Renal cortex interstitium (tissue), 11 donors: ENCODE results near the gene CLEC18C. TPM values are rescaled to one million over a fixed set of nuclear protein-coding genes. Genes with fewer than 3 reads are reported as not detected.
"Not testable (repeated sequence)": the region's sequence is repeated elsewhere in the genome, so short reads cannot be mapped to it uniquely, and the experiment has no call there.

Source experiments
- DNase-seq, 11 donors: peaks; one replicate each; pipeline ENCODE4 v3.0.0-alpha.2; 2013; ENCODE audit warnings: low read depth in 9 of 11, low spot score in 4 of 11; ENCODE audit errors: extremely low read depth in 1 of 11
- polyA plus RNA-seq, 3 donors: library from polyadenylated mRNA; unstranded; fragments of 120-200 nt; gene quantifications; one replicate each; pipeline ENCODE4 v1.2.1, GENCODE V29; 2013; ENCODE audit not compliant: insufficient read length in 3 of 3

The CLEC18C gene
- polyA plus RNA-seq, 3 donors, result 51.2 to 74.9 (median 67.8) TPM

GRCh38 chr16:70156207-70156978 is 17.2 kb upstream of the CLEC18C start:
- DNase-seq, result no peak

GRCh38 chr16:70157105-70157476 is 16.5 kb upstream of the CLEC18C start:
- no peak for DNase-seq

- no peak for DNase-seq
Observed at GRCh38 chr16:70157477-70158260, 15.9 kb upstream of the CLEC18C start.

GRCh38 chr16:70158261-70158939 is 15.2 kb upstream of the CLEC18C start:
- no peak for DNase-seq

GRCh38 chr16:70159355-70160348 is 13.9 kb upstream of the CLEC18C start:
- DNase-seq, result no peak

- DNase-seq, result no peak
Observed at GRCh38 chr16:70160388-70160787, 13.2 kb upstream of the CLEC18C start.

GRCh38 chr16:70160821-70161220 is 12.8 kb upstream of the CLEC18C start:
- no peak for DNase-seq

- no peak for DNase-seq
Observed at GRCh38 chr16:70161350-70161749, 12.2 kb upstream of the CLEC18C start.

- no peak for DNase-seq
Observed at GRCh38 chr16:70162041-70162451, 11.5 kb upstream of the CLEC18C start.

- DNase-seq, result no peak
Observed at GRCh38 chr16:70163596-70163995, 10.0 kb upstream of the CLEC18C start.

GRCh38 chr16:70166688-70167087 is 6.9 kb upstream of the CLEC18C start:
- DNase-seq, result not testable (repeated sequence)

- not testable (repeated sequence) for DNase-seq
Observed at GRCh38 chr16:70173916-70174315, 329 bp downstream of the CLEC18C start.

GRCh38 chr16:70174387-70174932 is 873 bp downstream of the CLEC18C start:
- DNase-seq, result not testable (repeated sequence)

- DNase-seq, result not testable (repeated sequence)
Observed at GRCh38 chr16:70187858-70188607, 14.4 kb downstream of the CLEC18C start.

- DNase-seq, result not testable (repeated sequence)
Observed at GRCh38 chr16:70188608-70188915, 15.0 kb downstream of the CLEC18C start.

GRCh38 chr16:70190574-70190973 is 17.0 kb downstream of the CLEC18C start:
- DNase-seq, result not testable (repeated sequence)

- not testable (repeated sequence) for DNase-seq
Observed at GRCh38 chr16:70196683-70197300, 23.2 kb downstream of the CLEC18C start.
